Left lung (tissue), 10 donors: ENCODE measurements around the gene CPZ. TPM values are rescaled to one million over a fixed set of nuclear protein-coding genes. Genes with fewer than 3 reads are reported as not detected.

Experiments used
- ATAC-seq: fragments of 200-7000 bp; cut with Tn5 transposase; one replicate; pipeline ENCODE4 v1.9.1; 2020; ENCODE audit warnings: moderate library complexity
- DNase-seq, 4 donors: peaks; one replicate each; pipeline ENCODE4 v3.0.0-alpha.2; 2013 to 2020
- H3K27ac ChIP-seq, 2 donors: fragments of 200-600 bp; sonication (generic) in 1 of 2; one replicate each; pipeline versions ENCODE4 v1.5.0 to v1.8.0; 2020 to 2021
- H3K27me3 ChIP-seq, 2 donors: fragments of 200-600 bp; sonication (generic) in 1 of 2; one replicate each; pipeline versions ENCODE4 v1.5.0 to v1.8.0; 2020 to 2021
- H3K36me3 ChIP-seq, 2 donors: fragments of 200-600 bp; sonication (generic) in 1 of 2; one replicate each; pipeline versions ENCODE4 v1.5.0 to v1.8.0; 2020 to 2021
- H3K4me1 ChIP-seq, 2 donors: fragments of 200-600 bp; one replicate each; pipeline ENCODE4 v1.8.0; 2021
- H3K4me3 ChIP-seq, 2 donors: fragments of 200-600 bp; sonication (generic) in 1 of 2; one replicate each; pipeline versions ENCODE4 v1.5.0 to v1.8.0; 2020 to 2021; ENCODE audit warnings: mild to moderate bottlenecking in 1 of 2
- H3K9me3 ChIP-seq, 2 donors: fragments of 200-600 bp; sonication (generic) in 1 of 2; one replicate each; pipeline versions ENCODE4 v1.5.0 to v1.8.0; 2020 to 2021
- intact Hi-C, 2 donors: fragments of 100-400 bp; cut with DNase I; formaldehyde crosslinking; loops; one replicate each; pipeline versions ENCODE4 v1.11.2 to v1.14.2; 2022
- polyA plus RNA-seq, 6 donors: library from polyadenylated mRNA; unstranded; fragments of 120-200 nt; gene quantifications; one replicate each; pipeline ENCODE4 v1.2.1, GENCODE V29; 2013; ENCODE audit not compliant: insufficient read length in 6 of 6
- total RNA-seq, 2 donors: library from RNA; stranded (reverse); fragmentation: NEBNext Ultra II Directional; extraction: Animal tissue kit (Norgen Biotek cat#: 25700); gene quantifications; one replicate each; pipeline ENCODE4 v1.2.1, GENCODE V29; 2021
- TF ChIP-seq, protein P1 (sequence below), 2 donors: fragments of 200-600 bp; sonication (generic) in 1 of 2; IDR thresholded peaks; one replicate each; pipeline versions ENCODE4 v1.5.0 to v1.8.0; 2021; ENCODE audit warnings: antibody characterized with exemption in 2 of 2
- donor health status: DM: no; HTN: yes; CAD: no.
- donor health status: DM: no; HTN: no; CAD: no.

CPZ gene
- total and polyA plus RNA-seq, 8 donors: 1.3 to 18.4 (median 3.2) TPM

DNA sequence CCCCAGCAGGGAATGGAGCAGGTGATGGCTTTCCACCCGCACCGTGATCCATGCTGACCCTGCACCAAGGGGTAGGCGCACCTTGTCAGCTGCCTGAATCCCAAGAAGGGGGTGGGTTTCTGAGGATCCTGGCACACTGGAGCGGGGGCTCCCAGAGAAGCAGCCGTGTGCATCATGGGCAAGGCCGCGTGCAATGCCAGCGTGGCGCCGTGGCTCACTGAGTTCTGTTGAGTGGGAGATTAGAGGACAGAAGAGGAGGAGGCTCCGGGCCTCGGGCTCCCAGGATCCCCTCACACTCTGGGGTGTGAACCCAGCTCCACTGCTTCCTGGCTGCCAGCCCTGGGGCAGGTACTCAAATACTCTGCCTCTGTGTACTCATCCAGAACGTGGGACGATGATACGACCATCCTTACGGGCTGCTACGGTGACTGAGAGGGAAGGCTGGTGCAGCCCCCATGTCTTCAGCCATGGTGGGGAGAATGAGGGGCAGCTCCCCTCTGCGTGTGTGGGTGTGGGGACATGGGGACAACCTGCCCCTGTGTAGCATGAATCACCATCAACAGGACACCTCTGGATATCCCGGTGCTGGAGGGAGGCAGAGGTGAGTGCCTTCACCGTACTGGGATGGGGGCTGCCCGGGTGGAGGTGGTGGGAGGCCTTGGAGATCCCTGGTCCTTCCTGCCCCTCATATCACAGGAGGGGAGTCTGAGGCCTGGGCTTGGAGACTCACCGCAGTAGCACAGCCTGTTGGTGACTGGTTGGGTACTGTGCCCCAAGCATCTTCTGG, 52.6 kb downstream of the CPZ start:
- H3K27me3 ChIP-seq: peaks cover 9 to 67% of the 10 kb centered on the region in 2 donors
- peak in 2 of 4 donors; percentile 21 to 77 for DNase-seq
- no peak for ATAC-seq
- no peak overlapping the region for H3K27ac ChIP-seq
- no peaks in the 10 kb centered on the region for H3K4me1 ChIP-seq
- H3K4me3 ChIP-seq: no peak overlapping the region
- TF ChIP-seq, protein P1, sequence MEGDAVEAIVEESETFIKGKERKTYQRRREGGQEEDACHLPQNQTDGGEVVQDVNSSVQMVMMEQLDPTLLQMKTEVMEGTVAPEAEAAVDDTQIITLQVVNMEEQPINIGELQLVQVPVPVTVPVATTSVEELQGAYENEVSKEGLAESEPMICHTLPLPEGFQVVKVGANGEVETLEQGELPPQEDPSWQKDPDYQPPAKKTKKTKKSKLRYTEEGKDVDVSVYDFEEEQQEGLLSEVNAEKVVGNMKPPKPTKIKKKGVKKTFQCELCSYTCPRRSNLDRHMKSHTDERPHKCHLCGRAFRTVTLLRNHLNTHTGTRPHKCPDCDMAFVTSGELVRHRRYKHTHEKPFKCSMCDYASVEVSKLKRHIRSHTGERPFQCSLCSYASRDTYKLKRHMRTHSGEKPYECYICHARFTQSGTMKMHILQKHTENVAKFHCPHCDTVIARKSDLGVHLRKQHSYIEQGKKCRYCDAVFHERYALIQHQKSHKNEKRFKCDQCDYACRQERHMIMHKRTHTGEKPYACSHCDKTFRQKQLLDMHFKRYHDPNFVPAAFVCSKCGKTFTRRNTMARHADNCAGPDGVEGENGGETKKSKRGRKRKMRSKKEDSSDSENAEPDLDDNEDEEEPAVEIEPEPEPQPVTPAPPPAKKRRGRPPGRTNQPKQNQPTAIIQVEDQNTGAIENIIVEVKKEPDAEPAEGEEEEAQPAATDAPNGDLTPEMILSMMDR (IDR thresholded peaks at IDR 0.05): no peak
- no peaks in the 10 kb centered on the region for H3K9me3 ChIP-seq
- intact Hi-C loops: no loop called here
- no peaks in the 10 kb centered on the region for H3K36me3 ChIP-seq

DNA sequence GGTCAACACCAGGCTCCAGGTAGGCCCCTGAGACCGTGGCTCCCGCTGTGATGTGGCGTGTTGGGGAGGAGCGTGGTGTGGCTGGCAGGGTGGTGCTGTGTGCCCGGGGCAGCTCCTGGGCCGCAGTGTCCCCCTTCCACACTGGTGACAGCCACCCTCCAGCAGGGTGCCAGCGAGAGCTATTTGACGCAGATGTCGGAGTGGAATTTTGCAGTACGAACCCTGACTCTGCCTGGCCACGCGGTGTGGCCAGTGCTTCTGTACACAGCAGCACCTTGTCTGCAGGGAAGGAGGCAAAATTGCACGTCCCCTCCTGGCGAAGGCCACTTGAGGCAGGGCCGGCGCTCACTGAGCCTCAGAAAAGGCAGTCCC, 53.2 kb downstream of the CPZ start:
- TF ChIP-seq, protein P1 (IDR thresholded peaks at IDR 0.05): no peak
- H3K27ac ChIP-seq: no peak overlapping the region
- no peaks in the 10 kb centered on the region for H3K9me3 ChIP-seq
- no peaks in the 10 kb centered on the region for H3K4me1 ChIP-seq
- no peak for ATAC-seq
- DNase-seq: peak in 1 of 4 donors; percentile 47
- peaks cover 9 to 73% of the 10 kb centered on the region in 2 donors for H3K27me3 ChIP-seq
- intact Hi-C loops: no loop called here
- no peaks in the 10 kb centered on the region for H3K36me3 ChIP-seq
- no peak overlapping the region for H3K4me3 ChIP-seq

DNA sequence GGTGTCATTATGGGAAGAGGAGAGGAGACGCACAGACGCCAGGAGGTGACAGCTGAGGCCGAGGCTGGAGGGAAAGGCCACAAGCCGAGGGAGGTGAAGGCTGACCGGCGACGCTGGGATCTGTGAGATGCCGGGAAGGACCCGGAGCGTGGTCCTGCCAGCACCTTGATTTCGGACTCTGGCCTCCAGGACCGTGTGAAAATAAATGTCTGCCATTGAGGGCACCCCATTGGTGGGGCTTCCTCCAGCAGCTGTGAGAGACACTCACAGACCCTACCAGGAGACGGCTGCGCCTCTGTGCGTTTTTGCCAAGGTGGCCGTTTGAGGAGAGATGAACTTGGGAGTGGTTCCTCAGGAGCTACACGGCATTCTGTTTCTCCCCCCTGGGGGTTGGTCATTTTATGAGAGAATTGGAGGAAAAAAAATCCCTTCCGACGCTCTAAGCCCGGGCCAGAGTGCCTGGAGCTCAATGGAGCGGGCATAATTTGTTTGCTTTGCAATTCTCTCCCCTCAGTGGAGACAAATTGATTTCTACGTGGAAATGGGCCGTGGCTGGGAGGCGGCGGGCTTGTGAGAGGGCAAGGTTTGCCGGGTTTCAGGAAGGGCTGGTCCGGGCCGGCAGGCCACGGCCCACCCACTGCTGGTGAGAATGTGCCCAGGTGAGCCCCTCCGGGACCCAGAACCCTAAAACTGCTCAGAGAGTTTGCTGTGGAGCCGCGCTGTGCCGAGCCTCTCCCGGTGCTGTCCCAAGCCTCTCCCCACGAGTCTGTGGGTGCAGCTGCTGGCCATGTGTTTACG, 53.9 kb downstream of the CPZ start:
- DNase-seq (peak in 1 of 4 donors; percentile 62), ATAC-seq (no peak)
- H3K4me3 ChIP-seq: no peak overlapping the region
- no peak overlapping the region for H3K27ac ChIP-seq
- no peaks in the 10 kb centered on the region for H3K9me3 ChIP-seq
- H3K27me3 ChIP-seq: peaks cover 9 to 77% of the 10 kb centered on the region in 2 donors
- TF ChIP-seq, protein P1 (IDR thresholded peaks at IDR 0.05): no peak
- intact Hi-C loops: no loop called here
- H3K36me3 ChIP-seq: no peaks in the 10 kb centered on the region
- H3K4me1 ChIP-seq: no peaks in the 10 kb centered on the region

DNA sequence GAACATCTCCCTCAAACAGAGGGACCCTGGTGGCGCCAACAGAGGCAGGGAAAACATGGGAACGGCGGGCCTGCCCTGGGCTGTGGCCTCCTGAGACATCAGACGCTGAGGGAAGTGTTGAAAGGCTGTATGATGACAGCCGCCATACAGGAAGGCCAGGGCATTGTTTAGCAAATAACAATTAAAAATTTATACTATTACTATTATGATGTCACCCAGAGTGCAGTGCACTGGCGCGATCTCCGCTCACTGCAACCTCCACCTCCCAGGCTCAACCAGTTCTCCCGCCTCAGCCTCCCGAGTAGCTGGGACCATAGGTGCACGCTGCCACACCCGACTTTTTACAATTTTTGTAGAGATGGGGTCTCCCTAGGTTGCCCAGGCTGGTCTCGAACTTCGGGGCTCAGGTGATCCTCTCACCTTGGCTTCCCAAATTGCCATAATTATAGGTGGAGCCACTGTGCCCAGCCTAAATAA, 54.6 kb downstream of the CPZ start:
- TF ChIP-seq, protein P1 (IDR thresholded peaks at IDR 0.05): no peak
- Histone ChIP-seq H3K9me3 (no peaks in the 10 kb centered on the region), H3K27me3 (peaks cover 9 to 70% of the 10 kb centered on the region in 2 donors), H3K4me1 (no peaks in the 10 kb centered on the region), H3K4me3 (no peak overlapping the region), H3K36me3 (no peaks in the 10 kb centered on the region), H3K27ac (no peak overlapping the region)
- DNase-seq (no peak), ATAC-seq (no peak)
- intact Hi-C loops: no loop called here

DNA sequence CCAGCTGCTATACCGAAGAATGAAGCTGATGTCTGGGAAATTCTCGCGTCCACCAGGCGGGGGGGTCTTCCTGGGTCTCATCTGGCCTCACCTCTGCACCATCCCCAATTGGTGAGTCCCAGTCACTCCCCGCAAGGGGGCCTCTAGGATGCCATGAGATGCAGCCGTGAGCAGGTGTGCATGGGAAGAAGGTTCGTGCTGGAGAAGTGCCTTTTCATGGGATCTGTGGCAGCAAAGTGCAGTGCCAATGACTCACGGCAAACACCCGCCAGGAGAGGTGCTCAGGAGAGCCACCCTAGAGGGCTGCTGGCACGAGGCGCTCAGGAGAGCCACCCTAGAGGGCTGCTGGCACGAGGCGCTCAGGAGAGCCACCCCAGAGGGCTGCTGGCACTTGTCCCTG, 55.1 kb downstream of the CPZ start:
- TF ChIP-seq, protein P1 (IDR thresholded peaks at IDR 0.05): no peak
- intact Hi-C loops: no loop called here
- H3K9me3 ChIP-seq: no peaks in the 10 kb centered on the region
- H3K27ac ChIP-seq: no peak overlapping the region
- DNase-seq (peak in 2 of 4 donors; percentile 17 to 54), ATAC-seq (no peak)
- no peaks in the 10 kb centered on the region for H3K36me3 ChIP-seq
- H3K27me3 ChIP-seq: peaks cover 9 to 67% of the 10 kb centered on the region in 2 donors
- H3K4me3 ChIP-seq: no peak overlapping the region
- no peaks in the 10 kb centered on the region for H3K4me1 ChIP-seq
